K562 (cell line): ENCODE results near the gene MDM4. TPM values are rescaled to one million over a fixed set of nuclear protein-coding genes. Genes with fewer than 3 reads are reported as not detected.

Experiments used
- ATAC-seq: fragments of 200-7000 bp; cut with Tn5 transposase; 3 replicates; pipeline ENCODE4 v1.9.1; 2020; ENCODE audit warnings: moderate library complexity
- BruUV-seq: library from RNA; stranded (reverse); fragments of 400-500 nt; replicated peaks from 2 replicates; lab custom pipeline; 2021; lab: Mats Ljungman, UMichigan
- CTCF ChIA-PET: fragments of 300-600 bp; formaldehyde crosslinking; extraction: SDS; loops from one replicate; lab custom pipeline; 2021; ENCODE audit warnings: low intra/inter-chr PET ratio; lab: Yijun Ruan, JAX
- POLR2A ChIA-PET: fragments of 300-600, 350-650 bp; sonication (Branson Sonifier 250); formaldehyde crosslinking; extraction: SDS; loops from one replicate; lab custom pipeline; 2021; ENCODE audit warnings: antibody characterized with exemption, inconsistent platforms; lab: Yijun Ruan, JAX
- DNase-seq, 4 experiments: peaks; one replicate each; pipeline versions ENCODE4 v3.0.0 to v3.0.0-alpha.2; 2011 to 2018; ENCODE audit warnings: low spot score in 3 of 4, mixed read lengths in 3 of 4; ENCODE audit errors: extremely low read depth in 1 of 4
- FAIRE-seq: peaks from 2 replicates; lab custom pipeline; 2011; peaks lifted over from hg19 to GRCh38; lab: Jason Lieb, UNC
- H2AFZ ChIP-seq: 2 replicates; pipeline ENCODE4 v1.6.0; 2011; ENCODE audit warnings: low read depth, low read length, control low read depth, inconsistent platforms
- H3K27ac ChIP-seq: fragments of 200-600 bp; 3 replicates; pipeline ENCODE4 v1.8.0; 2011; ENCODE audit warnings: low read depth, mild to moderate bottlenecking, control low read depth, inconsistent platforms, low read length, moderate library complexity, mixed read lengths; ENCODE audit errors: extremely low read depth
- H3K27me3 ChIP-seq, 2 experiments: fragments of 300-600 bp in 1 of 2; 2 replicates in 1 of 2; 3 replicates in 1 of 2; pipeline versions ENCODE4 v1.6.0 to v1.8.0; 2011; ENCODE audit warnings: inconsistent platforms in 2 of 2, low read length in 2 of 2, mild to moderate bottlenecking in 1 of 2, mixed read lengths in 1 of 2, moderate library complexity in 1 of 2; ENCODE audit not compliant: control insufficient read depth in 2 of 2, insufficient read depth in 2 of 2
- H3K36me3 ChIP-seq: fragments of 300-600 bp; 3 replicates; pipeline ENCODE4 v1.8.0; 2011; ENCODE audit warnings: mild to moderate bottlenecking, low read length, inconsistent platforms; ENCODE audit not compliant: control insufficient read depth, insufficient read depth
- H3K4me1 ChIP-seq, 2 experiments: fragments of 200-600 bp in 1 of 2; replicated peaks in 1 of 2; 2 replicates in 1 of 2; 3 replicates in 1 of 2; pipeline versions ENCODE4 v1.5.1 to v1.8.0; 2011; ENCODE audit warnings: inconsistent platforms in 2 of 2, low read length in 2 of 2, mild to moderate bottlenecking in 1 of 2, mixed read lengths in 1 of 2, moderate library complexity in 1 of 2; ENCODE audit not compliant: control insufficient read depth in 2 of 2, insufficient read depth in 2 of 2
- H3K4me2 ChIP-seq: 2 replicates; pipeline ENCODE4 v1.6.1; 2011; ENCODE audit warnings: low read length, control low read depth, inconsistent platforms, mixed read lengths; ENCODE audit not compliant: insufficient read depth
- H3K4me3 ChIP-seq: fragments of 200-600 bp; sonication (generic), shearing (Covaris generic); 2 replicates; pipeline ENCODE4 v1.5.1; 2016; ENCODE audit warnings: control low read depth, inconsistent platforms
- H3K79me2 ChIP-seq: fragments of 200-600 bp; 3 replicates; pipeline ENCODE4 v1.8.0; 2011; ENCODE audit warnings: low read length, inconsistent platforms; ENCODE audit not compliant: control insufficient read depth, insufficient read depth
- H3K9ac ChIP-seq, 2 experiments: 2 replicates each; pipeline versions ENCODE4 v1.6.0 to v1.6.1; 2011; ENCODE audit warnings: low read depth in 2 of 2, low read length in 2 of 2, control low read depth in 1 of 2, inconsistent platforms in 1 of 2, mild to moderate bottlenecking in 1 of 2, mixed read lengths in 1 of 2; ENCODE audit not compliant: insufficient read depth in 1 of 2
- H3K9me1 ChIP-seq: one replicate; pipeline ENCODE4 v1.6.0; 2011; ENCODE audit warnings: inconsistent platforms, mild to moderate bottlenecking, low read length, moderate library complexity; ENCODE audit not compliant: control insufficient read depth, insufficient read depth
- H3K9me3 ChIP-seq: replicated peaks from 2 replicates; pipeline ENCODE4 v1.5.1; 2011; ENCODE audit warnings: low read depth, low read length, inconsistent platforms; ENCODE audit not compliant: control insufficient read depth, insufficient read depth
- H4K20me1 ChIP-seq: replicated peaks from 2 replicates; pipeline ENCODE4 v1.6.1; 2011; ENCODE audit warnings: low read length, inconsistent platforms, mixed read lengths; ENCODE audit not compliant: control insufficient read depth, insufficient read depth
- ADNP ChIP-seq: fragments of 200-800 bp; sonication (Bioruptor generic); IDR thresholded peaks from 2 replicates; pipeline ENCODE4 v1.6.1; 2016; ENCODE audit warnings: missing genetic modification characterization, missing compliant biosample characterization
- ARID2 ChIP-seq: fragments of 450-650 bp; IDR thresholded peaks from 2 replicates; pipeline ENCODE4 v1.6.1; 2017; ENCODE audit warnings: antibody characterized with exemption, mild to moderate bottlenecking
- ASH1L ChIP-seq: fragments of 450-650 bp; IDR thresholded peaks from 2 replicates; pipeline ENCODE4 v1.6.1; 2018; ENCODE audit warnings: borderline replicate concordance, mild to moderate bottlenecking, low read depth; ENCODE audit not compliant: partially characterized antibody
- CREB1 ChIP-seq, 2 experiments: sonication (generic) in 1 of 2; formaldehyde crosslinking in 1 of 2; IDR thresholded peaks; 2 replicates each; pipeline versions ENCODE4 v1.6.1 to v1.8.0; 2012 to 2022; ENCODE audit warnings: inconsistent platforms in 1 of 2, mild to moderate bottlenecking in 1 of 2, missing genetic modification reagents in 1 of 2, moderate library complexity in 1 of 2
- DDX20 ChIP-seq: fragments of 450-650 bp; IDR thresholded peaks from 2 replicates; pipeline ENCODE4 v1.6.1; 2016; ENCODE audit warnings: missing genetic modification characterization, low read depth, mild to moderate bottlenecking, missing compliant biosample characterization, moderate library complexity
- ELF2 ChIP-seq: fragments of 250-450 bp; sonication (Bioruptor Pico); IDR thresholded peaks from 2 replicates; pipeline ENCODE4 v1.5.0; 2021; ENCODE audit warnings: mild to moderate bottlenecking
- HCFC1 ChIP-seq: IDR thresholded peaks from 2 replicates; pipeline ENCODE4 v1.6.1; 2012; ENCODE audit warnings: low read depth, low read length, improper control_type of control experiment
- LEF1 ChIP-seq: fragments of 450-650 bp; IDR thresholded peaks from 2 replicates; pipeline ENCODE4 v1.6.1; 2016; ENCODE audit warnings: mild to moderate bottlenecking
- MYNN ChIP-seq, 2 experiments: sonication (generic); formaldehyde crosslinking in 1 of 2; IDR thresholded peaks; 2 replicates each; pipeline versions ENCODE4 v1.5.0 to v1.6.1; 2016 to 2020; ENCODE audit warnings: antibody characterized with exemption in 1 of 2, missing genetic modification reagents in 1 of 2
- POLR2AphosphoS5 ChIP-seq: IDR thresholded peaks from 2 replicates; pipeline ENCODE4 v1.6.1; 2011; ENCODE audit warnings: mild to moderate bottlenecking, low read depth, low read length, moderate library complexity; ENCODE audit not compliant: control insufficient read depth, insufficient read depth
- RBM17 ChIP-seq: fragments of 200-400 bp; formaldehyde crosslinking; IDR thresholded peaks from 2 replicates; pipeline ENCODE4 v1.6.1; 2017; ENCODE audit warnings: low read depth, mild to moderate bottlenecking, low read length, borderline replicate concordance
- RFX1 ChIP-seq: fragments of 450-650 bp; IDR thresholded peaks from 2 replicates; pipeline ENCODE4 v1.6.1; 2016; ENCODE audit warnings: mild to moderate bottlenecking, moderate library complexity
- RUNX1 ChIP-seq: sonication (generic); IDR thresholded peaks from 2 replicates; pipeline ENCODE4 v1.6.1; 2016; ENCODE audit warnings: antibody characterized with exemption, low read depth
- TCF3 ChIP-seq: sonication (generic); formaldehyde crosslinking; IDR thresholded peaks from 2 replicates; pipeline ENCODE4 v1.4.0; 2020; ENCODE audit warnings: mild to moderate bottlenecking, missing genetic modification reagents
- TCF7 ChIP-seq: sonication (generic); IDR thresholded peaks from 2 replicates; pipeline ENCODE4 v1.6.1; 2016; ENCODE audit warnings: antibody characterized with exemption, borderline replicate concordance
- TRIM24 ChIP-seq, 2 experiments: fragments of 450-650 bp; IDR thresholded peaks; 2 replicates each; pipeline ENCODE4 v1.6.1; 2016
- XRCC5 ChIP-seq: fragments of 200-400 bp; formaldehyde crosslinking; IDR thresholded peaks from 2 replicates; pipeline ENCODE4 v1.6.1; 2017; ENCODE audit warnings: low read depth, mild to moderate bottlenecking, low read length
- ZBTB33 ChIP-seq: sonication (generic); formaldehyde crosslinking; IDR thresholded peaks from 2 replicates; pipeline ENCODE4 v1.8.1; 2023; ENCODE audit warnings: mild to moderate bottlenecking, missing genetic modification reagents
- ZNF282 ChIP-seq: sonication (generic); formaldehyde crosslinking; IDR thresholded peaks from 2 replicates; pipeline ENCODE4 v1.8.1; 2023; ENCODE audit warnings: missing genetic modification reagents
- ZNF668 ChIP-seq: fragments of 250-450 bp; sonication (Bioruptor Pico); IDR thresholded peaks from 2 replicates; pipeline ENCODE4 v1.8.0; 2022; ENCODE audit warnings: mild to moderate bottlenecking, inconsistent platforms
- ZNF766 ChIP-seq: fragments of 200-800 bp; sonication (Bioruptor generic); conservative IDR thresholded peaks from 2 replicates; pipeline ENCODE4 v1.6.1; 2016; ENCODE audit warnings: missing genetic modification characterization, missing compliant biosample characterization
- WGBS: fragments of 100-300 bp; shearing (Covaris generic); methylation state at CpG from one replicate; pipeline ENCODE4 v1.1.6; 2016; ENCODE audit warnings: low coverage, mixed read lengths; ENCODE audit not compliant: insufficient coverage; ENCODE audit errors: missing lambda C conversion rate; 5-methylcytosine and 5-hydroxymethylcytosine counted together
- in situ Hi-C: fragments of 300-500 bp; cut with MboI; formaldehyde crosslinking; loops from 4 replicates; pipeline ENCODE4 v1.15.0; 2018; ENCODE audit warnings: inconsistent platforms, mixed read lengths
- intact Hi-C: fragments of 100-400 bp; cut with micrococcal nuclease; formaldehyde crosslinking; loops from 2 replicates; pipeline ENCODE4 v1.14.2; 2022
- polyA plus RNA-seq, 8 experiments: library from polyadenylated mRNA; depleted of rRNA in 4 of 8; stranded (reverse) in 5 of 8; unstranded in 3 of 8; fragments of >200 nt; fragmentation: Nextera tagmentation in 2 of 8; fragmentation: Illumina TruSeq in 1 of 8; extraction: Ambion mirVana in 2 of 8; extraction: Trizol in 1 of 8; gene quantifications; 2 replicates each; pipeline versions ENCODE4 v1.2.1 to v1.2.3, GENCODE V29; 2011 to 2014; ENCODE audit warnings: inconsistent platforms in 1 of 8, missing spikeins in 1 of 8
- total RNA-seq, 7 experiments: library from RNA; depleted of rRNA in 6 of 7; stranded (reverse); fragments of >200 nt in 6 of 7; fragmentation: Illumina TruSeq in 2 of 7; extraction: Trizol in 2 of 7; gene quantifications; 2 replicates each; pipeline versions ENCODE4 v1.2.1 to v1.2.3, GENCODE V29; 2011 to 2021; ENCODE audit warnings: low replicate concordance in 1 of 7
- TF ChIP-seq, protein P1 (sequence below): fragments of 450-650 bp; formaldehyde crosslinking; IDR thresholded peaks from 2 replicates; pipeline ENCODE4 v1.4.0; 2022; ENCODE audit warnings: mild to moderate bottlenecking, moderate library complexity

The MDM4 gene
- total and polyA plus RNA-seq, 9 of the 15 experiments (the other 6 are each of a cell fraction or from before 2014, with no cell fraction given): 3.3 to 61.7 (median 21.2) TPM

DNA sequence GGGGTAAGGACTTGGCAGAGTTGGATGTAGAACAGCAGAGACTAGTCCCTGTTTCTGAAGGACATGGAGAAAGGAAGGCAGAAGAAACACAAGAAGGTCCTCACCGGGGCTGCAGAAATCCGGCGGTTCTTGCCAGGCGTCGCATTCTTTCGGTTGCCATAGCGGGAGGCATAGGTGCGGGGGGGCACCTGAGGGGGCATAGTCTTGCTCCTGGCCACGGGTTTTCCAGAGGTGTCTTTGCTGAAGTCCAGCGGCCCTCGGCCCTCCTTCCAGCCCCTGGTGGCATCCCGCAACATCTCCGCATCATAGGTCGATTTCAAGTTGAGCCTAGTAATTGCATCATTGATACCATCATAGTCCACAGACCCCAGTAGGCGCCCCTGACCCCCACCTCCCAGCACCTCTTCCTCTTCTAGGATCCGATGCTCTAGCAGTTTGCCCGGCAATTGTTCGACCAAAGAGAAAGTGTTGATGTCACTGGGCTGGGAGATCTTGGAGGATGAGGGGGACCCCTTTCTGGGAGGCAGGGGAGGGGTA lies 47.4 kb upstream of the MDM4 start:
- Histone ChIP-seq H3K4me1 (peaks cover 19 to 31% of the 10 kb centered on the region in 2 experiments), H3K9me1 (no peaks in the 10 kb centered on the region), H2AFZ (no peak overlapping the region), H3K79me2 (no peaks in the 10 kb centered on the region), H3K9ac (no peak overlapping the region), H3K27me3 (peaks cover 10 to 23% of the 10 kb centered on the region in 2 experiments), H3K4me3 (no peak overlapping the region), H4K20me1 (no peaks in the 10 kb centered on the region), H3K9me3 (no peaks in the 10 kb centered on the region), H3K4me2 (no peak overlapping the region), H3K27ac (no peak overlapping the region), H3K36me3 (no peaks in the 10 kb centered on the region)
- FAIRE-seq: no peak
- no peak for DNase-seq
- ChIA-PET POLR2A (interaction anchor here (0.7 kb wide), 1 partner anchor 25 kb away, joined by 3 read pairs; no protein-coding TSS in a partner anchor), CTCF (no interaction called here)
- no TSS peak for BruUV-seq
- intact Hi-C loops (no loop called here), in situ Hi-C loops (no loop called here)
- WGBS: 39% methylated on average over 18 of the region's 18 CpGs
- ATAC-seq: no peak; the same call in 2 of the 3 replicates
- no peak for TF ChIP-seq ZNF766 (CRISPR knock-in tag)
- TF ChIP-seq DDX20 (tag): no peak
- TF ChIP-seq, protein P1, sequence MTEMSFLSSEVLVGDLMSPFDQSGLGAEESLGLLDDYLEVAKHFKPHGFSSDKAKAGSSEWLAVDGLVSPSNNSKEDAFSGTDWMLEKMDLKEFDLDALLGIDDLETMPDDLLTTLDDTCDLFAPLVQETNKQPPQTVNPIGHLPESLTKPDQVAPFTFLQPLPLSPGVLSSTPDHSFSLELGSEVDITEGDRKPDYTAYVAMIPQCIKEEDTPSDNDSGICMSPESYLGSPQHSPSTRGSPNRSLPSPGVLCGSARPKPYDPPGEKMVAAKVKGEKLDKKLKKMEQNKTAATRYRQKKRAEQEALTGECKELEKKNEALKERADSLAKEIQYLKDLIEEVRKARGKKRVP (CRISPR knock-in tag): 0 out of 2 replicates have a peak, but pooled peaks have one; percentile 10
- TF ChIP-seq ADNP: no peak
- TF ChIP-seq ASH1L: no peak
- no peak for TF ChIP-seq TCF3 (CRISPR knock-in tag)
- no peak for TF ChIP-seq TCF7
- no peak for TF ChIP-seq CREB1 (IDR thresholded peaks at IDR 0.05)
- no peak for TF ChIP-seq CREB1 (CRISPR knock-in tag; IDR thresholded peaks at IDR 0.05)
- TF ChIP-seq ZNF282 (CRISPR knock-in tag): no peak
- TF ChIP-seq ELF2 (CRISPR knock-in tag): no peak
- no peak for TF ChIP-seq LEF1
- TF ChIP-seq ZBTB33 (CRISPR knock-in tag): 0 out of 2 replicates have a peak, but pooled peaks have one; percentile 45
- TF ChIP-seq RUNX1: no peak
- no peak for TF ChIP-seq XRCC5
- peak; percentile 64 to 69; a peak in 2 of 4 replicates for TF ChIP-seq TRIM24 (IDR thresholded peaks at IDR 0.05)
- no peak for TF ChIP-seq RFX1
- TF ChIP-seq ZNF668 (CRISPR knock-in tag): no peak
- no peak for TF ChIP-seq RBM17
- no peak for TF ChIP-seq MYNN (IDR thresholded peaks at IDR 0.05)
- TF ChIP-seq MYNN (CRISPR knock-in tag; IDR thresholded peaks at IDR 0.05): no peak
- TF ChIP-seq ARID2: no peak
- TF ChIP-seq HCFC1: no peak
- no peak for TF ChIP-seq POLR2AphosphoS5
